H1 (cell line): Measurements from ENCODE around the gene DDR1. TPM values are rescaled to one million over a fixed set of nuclear protein-coding genes. Genes with fewer than 3 reads are reported as not detected.

Experiments
- CTCF ChIA-PET: fragments of 300-600 bp; sonication (Branson Sonifier 250); formaldehyde crosslinking; loops from one replicate; lab custom pipeline; 2021; ENCODE audit not compliant: partially characterized antibody; lab: Charles Lee
- POLR2A ChIA-PET: fragments of 300-600 bp; sonication (Branson Sonifier 250); formaldehyde crosslinking; loops from one replicate; lab custom pipeline; 2021; ENCODE audit warnings: inconsistent platforms; ENCODE audit not compliant: partially characterized antibody; lab: Charles Lee
- DNase-seq, 2 experiments: peaks; one replicate each; pipeline versions ENCODE4 v3.0.0 to v3.0.0-alpha.2; 2010 to 2022; ENCODE audit warnings: low spot score in 2 of 2, low read depth in 1 of 2, mixed read lengths in 1 of 2
- FAIRE-seq: peaks from 2 replicates; lab custom pipeline; 2011; peaks lifted over from hg19 to GRCh38; lab: Jason Lieb, UNC
- H2AFZ ChIP-seq: 2 replicates; pipeline ENCODE4 v1.8.1; 2012; ENCODE audit warnings: low read length, inconsistent platforms
- H2AK5ac ChIP-seq: 2 replicates; pipeline ENCODE4 v1.6.1; 2013; ENCODE audit warnings: low read depth, low read length
- H2BK120ac ChIP-seq: replicated peaks from 2 replicates; pipeline ENCODE3; 2013; ENCODE audit warnings: low read depth, low read length, inconsistent platforms
- H2BK12ac ChIP-seq: 2 replicates; pipeline ENCODE4 v1.6.1; 2013; ENCODE audit warnings: low read depth, low read length
- H2BK15ac ChIP-seq: 2 replicates; pipeline ENCODE4 v1.6.1; 2013; ENCODE audit warnings: low read length
- H2BK20ac ChIP-seq: 2 replicates; pipeline ENCODE4 v1.6.1; 2013; ENCODE audit warnings: low read length
- H2BK5ac ChIP-seq: 2 replicates; pipeline ENCODE4 v1.6.1; 2013; ENCODE audit warnings: low read depth, low read length
- H3K14ac ChIP-seq: 2 replicates; pipeline ENCODE4 v1.6.1; 2013; ENCODE audit warnings: inconsistent platforms; ENCODE audit not compliant: insufficient read length
- H3K18ac ChIP-seq: 2 replicates; pipeline ENCODE4 v1.6.1; 2013; ENCODE audit warnings: low read length; ENCODE audit errors: extremely low read depth
- H3K23ac ChIP-seq: 2 replicates; pipeline ENCODE4 v1.6.1; 2013; ENCODE audit warnings: inconsistent platforms; ENCODE audit not compliant: insufficient read length
- H3K23me2 ChIP-seq: 2 replicates; pipeline ENCODE4 v1.6.1; 2013; ENCODE audit warnings: low read depth, low read length
- H3K27ac ChIP-seq: 2 replicates; pipeline ENCODE4 v1.6.1; 2011; ENCODE audit warnings: low read depth, low read length, inconsistent platforms
- H3K27me3 ChIP-seq, 4 experiments: replicated peaks in 1 of 4; 1 replicate in 1 of 4; 2 replicates in 3 of 4; pipeline versions ENCODE4 v1.6.1 to v1.8.1; 2011 to 2013; ENCODE audit warnings: low read length in 3 of 4, mild to moderate bottlenecking in 3 of 4, inconsistent platforms in 2 of 4, mixed read lengths in 2 of 4, moderate library complexity in 1 of 4; ENCODE audit not compliant: control insufficient read depth in 3 of 4, insufficient read depth in 3 of 4; ENCODE audit errors: extremely low read depth in 1 of 4
- H3K36me3 ChIP-seq, 4 experiments: 2 replicates each; pipeline versions ENCODE4 v1.6.1 to v1.8.1; 2011 to 2013; ENCODE audit warnings: mild to moderate bottlenecking in 4 of 4, low read length in 3 of 4, moderate library complexity in 2 of 4, control low read depth in 1 of 4, inconsistent platforms in 1 of 4; ENCODE audit not compliant: insufficient read depth in 4 of 4, control insufficient read depth in 2 of 4
- H3K4ac ChIP-seq: replicated peaks from 2 replicates; pipeline ENCODE3; 2013; ENCODE audit warnings: low read length, low read depth, mixed read lengths, inconsistent platforms; ENCODE audit not compliant: insufficient read length
- H3K4me1 ChIP-seq, 4 experiments: replicated peaks in 1 of 4; 1 replicate in 1 of 4; 2 replicates in 3 of 4; pipeline versions ENCODE4 v1.6.1 to v1.8.1; 2011 to 2013; ENCODE audit warnings: low read length in 3 of 4, inconsistent platforms in 2 of 4, mixed read lengths in 1 of 4; ENCODE audit not compliant: insufficient read depth in 4 of 4, control insufficient read depth in 3 of 4
- H3K4me2 ChIP-seq, 2 experiments: 2 replicates each; pipeline versions ENCODE4 v1.6.1 to v1.8.1; 2011 to 2013; ENCODE audit warnings: low read depth in 2 of 2, low read length in 2 of 2, control low read depth in 1 of 2, inconsistent platforms in 1 of 2, mild to moderate bottlenecking in 1 of 2; ENCODE audit not compliant: insufficient read depth in 1 of 2
- H3K4me3 ChIP-seq, 4 experiments: fragments of 200-600, 300-600 bp in 1 of 4; sonication (generic), shearing (Covaris generic), sonication (Bioruptor Twin) in 1 of 4; 2 replicates each; pipeline versions ENCODE4 v1.5.1 to v1.8.1; 2011 to 2016; ENCODE audit warnings: low read length in 4 of 4, low read depth in 3 of 4, control low read depth in 2 of 4, inconsistent platforms in 2 of 4, mild to moderate bottlenecking in 2 of 4, mixed read lengths in 1 of 4, moderate library complexity in 1 of 4; ENCODE audit not compliant: insufficient read depth in 2 of 4; ENCODE audit errors: extremely low read depth in 1 of 4
- H3K56ac ChIP-seq: replicated peaks from 2 replicates; pipeline ENCODE3; 2013; ENCODE audit warnings: low read depth, mild to moderate bottlenecking, mixed read lengths, low read length, inconsistent platforms; ENCODE audit not compliant: insufficient read length
- H3K79me1 ChIP-seq: 2 replicates; pipeline ENCODE4 v1.6.1; 2013; ENCODE audit warnings: low read depth, low read length, control low read depth
- H3K79me2 ChIP-seq, 2 experiments: 2 replicates each; pipeline versions ENCODE4 v1.6.1 to v1.8.1; 2012 to 2013; ENCODE audit warnings: low read length in 2 of 2, mild to moderate bottlenecking in 2 of 2, inconsistent platforms in 1 of 2; ENCODE audit not compliant: insufficient read depth in 2 of 2, control insufficient read depth in 1 of 2
- H3K9ac ChIP-seq, 4 experiments: replicated peaks in 1 of 4; 1 replicate in 1 of 4; 2 replicates in 3 of 4; pipeline versions ENCODE4 v1.6.1 to v1.8.1; 2011 to 2013; ENCODE audit warnings: low read depth in 3 of 4, low read length in 3 of 4, control low read depth in 2 of 4, mild to moderate bottlenecking in 2 of 4, moderate library complexity in 2 of 4, inconsistent platforms in 1 of 4; ENCODE audit errors: extremely low read depth in 1 of 4
- H3K9me3 ChIP-seq, 2 experiments: 2 replicates each; pipeline versions ENCODE4 v1.6.1 to v1.8.1; 2012 to 2013; ENCODE audit warnings: mild to moderate bottlenecking in 2 of 2, moderate library complexity in 2 of 2, control low read depth in 1 of 2, inconsistent platforms in 1 of 2, low read depth in 1 of 2, low read length in 1 of 2, mixed read lengths in 1 of 2; ENCODE audit not compliant: insufficient read depth in 2 of 2
- H4K20me1 ChIP-seq, 2 experiments: replicated peaks in 1 of 2; 2 replicates each; pipeline versions ENCODE3 to v1.8.1; 2011 to 2013; ENCODE audit warnings: inconsistent platforms in 2 of 2, low read length in 2 of 2, mild to moderate bottlenecking in 1 of 2; ENCODE audit not compliant: insufficient read depth in 2 of 2, control insufficient read depth in 1 of 2
- H4K5ac ChIP-seq: 2 replicates; pipeline ENCODE4 v1.6.1; 2013; ENCODE audit warnings: low read length, low read depth, mixed read lengths, inconsistent platforms; ENCODE audit not compliant: insufficient read length
- H4K8ac ChIP-seq: 2 replicates; pipeline ENCODE4 v1.8.0; 2013; ENCODE audit warnings: mild to moderate bottlenecking, moderate library complexity, low read length, inconsistent platforms; ENCODE audit not compliant: insufficient read depth; ENCODE audit errors: extremely low read depth
- H4K91ac ChIP-seq: replicated peaks from 2 replicates; pipeline ENCODE3; 2013; ENCODE audit warnings: low read length, mixed read lengths, inconsistent platforms; ENCODE audit not compliant: insufficient read length
- ASH2L ChIP-seq: fragments of 200-600, 300-600 bp; sonication (generic); IDR thresholded peaks from one replicate; pipeline ENCODE4 v1.7.1; 2017; ENCODE audit warnings: low read length
- CBX5 ChIP-seq: fragments of 300-800, 300-1000 bp; sonication (generic); IDR thresholded peaks from 2 replicates; pipeline ENCODE4 v1.7.1; 2016; ENCODE audit warnings: antibody characterized with exemption, low read length, low read depth
- CHD1 ChIP-seq: IDR thresholded peaks from 2 replicates; pipeline ENCODE4 v1.6.1; 2012; ENCODE audit warnings: low read depth, low read length, improper control_type of control experiment
- EGR1 ChIP-seq: IDR thresholded peaks from 2 replicates; pipeline ENCODE4 v1.6.1; 2011; ENCODE audit warnings: low read depth, low read length, borderline replicate concordance
- GABPA ChIP-seq: IDR thresholded peaks from 2 replicates; pipeline ENCODE4 v1.6.1; 2011; ENCODE audit warnings: mild to moderate bottlenecking, low read length, moderate library complexity, borderline replicate concordance; ENCODE audit not compliant: insufficient read depth
- GTF2F1 ChIP-seq: IDR thresholded peaks from 2 replicates; pipeline ENCODE4 v1.6.1; 2012; ENCODE audit warnings: low read depth, low read length, improper control_type of control experiment, borderline replicate concordance
- JUN ChIP-seq: IDR thresholded peaks from 2 replicates; pipeline ENCODE4 v1.6.1; 2011; ENCODE audit warnings: low read depth, mild to moderate bottlenecking, improper control_type of control experiment, low read length
- JUND ChIP-seq: IDR thresholded peaks from 2 replicates; pipeline ENCODE4 v1.6.1; 2011; ENCODE audit warnings: mild to moderate bottlenecking, improper control_type of control experiment, low read length
- POLR2A ChIP-seq, 2 experiments: IDR thresholded peaks; 1 replicate in 1 of 2; 2 replicates in 1 of 2; pipeline ENCODE4 v1.6.1; 2011; ENCODE audit warnings: low read depth in 2 of 2, low read length in 2 of 2, mild to moderate bottlenecking in 2 of 2; ENCODE audit errors: control extremely low read depth in 1 of 2
- RBBP5 ChIP-seq: IDR thresholded peaks from 2 replicates; pipeline ENCODE4 v1.7.1; 2012; ENCODE audit warnings: low read depth, mild to moderate bottlenecking, inconsistent platforms, low read length, moderate library complexity, borderline replicate concordance
- SAP30 ChIP-seq: fragments of 300-600 bp; sonication (generic); IDR thresholded peaks from 2 replicates; pipeline ENCODE4 v1.7.1; 2012; ENCODE audit warnings: low read length, moderate library complexity, mild to moderate bottlenecking, inconsistent platforms; ENCODE audit not compliant: insufficient read depth, insufficient replicate concordance
- TBP ChIP-seq: IDR thresholded peaks from 2 replicates; pipeline ENCODE4 v1.6.1; 2011; ENCODE audit warnings: low read depth, low read length, improper control_type of control experiment
- ZNF274 ChIP-seq: IDR thresholded peaks from 2 replicates; pipeline ENCODE4 v1.7.0; 2012; ENCODE audit warnings: low read length, borderline replicate concordance; ENCODE audit errors: extremely low read depth
- WGBS, 2 experiments: shearing (Covaris generic) in 1 of 2; methylation state at CpG; one replicate each; pipeline versions ENCODE4 v1.1.6 to v1.1.7; 2013 to 2015; ENCODE audit warnings: low lambda C conversion rate in 2 of 2, mixed read lengths in 2 of 2, inconsistent platforms in 1 of 2, low coverage in 1 of 2, missing lambda C conversion rate in 1 of 2; ENCODE audit not compliant: insufficient replicate concordance in 2 of 2, insufficient coverage in 1 of 2, insufficient read length in 1 of 2; ENCODE audit errors: extremely low coverage in 1 of 2, missing lambda C conversion rate in 1 of 2; 5-methylcytosine and 5-hydroxymethylcytosine counted together
- polyA plus RNA-seq, 7 experiments: library from polyadenylated mRNA; depleted of rRNA in 3 of 7; stranded (reverse) in 5 of 7; unstranded in 2 of 7; fragments of >200 nt in 5 of 7; fragments of 200-250 nt in 2 of 7; gene quantifications; 1 replicate in 5 of 7; 2 replicates in 1 of 7; 4 replicates in 1 of 7; pipeline versions ENCODE4 v1.2.1 to v1.2.3, GENCODE V29; 2011 to 2013; ENCODE audit warnings: missing spikeins in 2 of 7, mixed read lengths in 2 of 7
- total RNA-seq: library from RNA; stranded (reverse); fragmentation: NEBNext Ultra II Directional; extraction: Animal tissue kit (Norgen Biotek cat#: 25700); gene quantifications from 2 replicates; pipeline ENCODE4 v1.2.1, GENCODE V29; 2021

Gene DDR1
- total and polyA plus RNA-seq, 2 of the 8 experiments (the other 6 are each of a cell fraction or from before 2014, with no cell fraction given): 99.4 to 181 TPM

DNA sequence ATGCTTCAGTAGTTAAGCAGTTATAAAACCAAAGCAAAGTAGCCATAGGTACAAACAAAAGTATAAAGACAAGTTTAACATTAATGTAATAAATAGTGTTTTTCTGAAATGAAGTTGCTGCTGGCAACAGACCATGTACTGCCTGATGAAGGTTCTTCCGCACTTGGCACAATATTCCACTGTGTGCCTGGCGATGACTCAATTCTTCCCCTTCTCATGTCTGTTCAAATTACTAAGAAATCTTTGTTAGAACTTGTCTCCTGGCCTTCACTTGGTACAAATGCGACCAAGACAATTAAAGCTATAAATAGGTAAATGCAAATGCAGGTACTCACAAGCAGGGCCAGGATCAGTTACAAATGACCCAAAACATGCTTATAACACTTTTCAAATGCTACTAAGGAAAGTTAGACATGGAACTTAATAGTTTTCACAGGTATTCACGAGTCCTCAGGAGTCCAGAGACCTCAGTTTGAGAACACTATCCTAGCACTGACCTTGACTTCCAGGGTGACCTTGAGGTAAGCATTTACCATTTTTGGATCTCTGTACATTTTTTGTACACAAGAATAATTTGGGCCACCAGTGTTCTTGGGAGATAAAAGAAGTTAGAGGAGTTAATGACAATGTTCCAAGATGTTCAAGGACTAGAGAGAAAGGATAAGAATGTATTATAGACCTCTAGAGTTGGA lies 8.1 kb upstream of the DDR1 start:
- Histone ChIP-seq H3K27ac (no peak overlapping the region), H3K9ac (no peak overlapping the region), H2BK20ac (peak overlapping the region; percentile 78), H3K4me3 (no peak overlapping the region), H3K23me2 (peaks cover 6% of the 10 kb centered on the region), H3K9me3 (peaks cover 11 to 24% of the 10 kb centered on the region in 2 experiments), H4K8ac (no peak overlapping the region), H3K18ac (0 out of 2 replicates have a peak overlapping the region, but pooled peaks have one; percentile 82), H4K91ac (no peak overlapping the region), H3K79me2 (peaks cover 0 to under 1% of the 10 kb centered on the region in 2 experiments; a peak in 1 of 4 replicates), H2BK120ac (no peak overlapping the region), H3K4ac (no peak overlapping the region), H3K36me3 (no peaks in the 10 kb centered on the region), H4K5ac (no peak overlapping the region), H2BK5ac (no peak overlapping the region; the same call in 1 of the 2 replicates), H4K20me1 (no peaks in the 10 kb centered on the region), H3K4me2 (no peak overlapping the region), H3K27me3 (no peaks in the 10 kb centered on the region), H3K79me1 (no peaks in the 10 kb centered on the region), H3K23ac (no peak overlapping the region), H2BK12ac (no peak overlapping the region; the same call in 1 of the 2 replicates), H3K4me1 (peaks cover 7 to 18% (median 11%) of the 10 kb centered on the region in 4 experiments; a peak in 6 of 7 replicates), H3K56ac (no peak overlapping the region), H2BK15ac (no peak overlapping the region), H2AK5ac (no peak overlapping the region), H2AFZ (no peak overlapping the region), H3K14ac (no peak overlapping the region)
- POLR2A ChIA-PET: interaction anchor here (1.2 to 19.5 kb wide), 3 partner anchors 10 to 41 kb away, joined by 3 to 452 read pairs (median 4); no protein-coding TSS in a partner anchor
- DNase-seq: no peak
- 78% methylated on average over 4 of the region's 4 CpGs; no CpG with 5 or more reads in 1 of the 2 experiments for WGBS, 2 experiments
- CTCF ChIA-PET: interaction anchor here (0.7 to 29.0 kb wide), 9 partner anchors 9 to 206 kb away, joined by 3 to 610 read pairs (median 5); no protein-coding TSS in a partner anchor
- FAIRE-seq: no peak
- TF ChIP-seq CHD1: no peak
- TF ChIP-seq JUND: no peak
- no peak for TF ChIP-seq ASH2L
- TF ChIP-seq POLR2A (IDR thresholded peaks at IDR 0.05; ENCODE audit: control extremely low read depth in 1 of 2, low read depth in 2 of 2, low read length in 2 of 2): no peak
- no peak for TF ChIP-seq EGR1
- TF ChIP-seq SAP30: no peak
- TF ChIP-seq ZNF274: no peak
- TF ChIP-seq GABPA: no peak
- TF ChIP-seq GTF2F1: no peak
- TF ChIP-seq JUN: no peak
- TF ChIP-seq TBP: no peak
- no peak for TF ChIP-seq RBBP5
- no peak for TF ChIP-seq CBX5
